GM19025 (cell line): ENCODE results near the gene ABCC3.

Experiments
- ATAC-seq: cut with Tn5 transposase; IDR thresholded peaks from one replicate; pipeline ENCODE4 v1.9.1; 2021; ENCODE audit warnings: mild to moderate bottlenecking, low read depth, moderate library complexity; ENCODE audit not compliant: unreplicated experiment

ABCC3 gene

DNA sequence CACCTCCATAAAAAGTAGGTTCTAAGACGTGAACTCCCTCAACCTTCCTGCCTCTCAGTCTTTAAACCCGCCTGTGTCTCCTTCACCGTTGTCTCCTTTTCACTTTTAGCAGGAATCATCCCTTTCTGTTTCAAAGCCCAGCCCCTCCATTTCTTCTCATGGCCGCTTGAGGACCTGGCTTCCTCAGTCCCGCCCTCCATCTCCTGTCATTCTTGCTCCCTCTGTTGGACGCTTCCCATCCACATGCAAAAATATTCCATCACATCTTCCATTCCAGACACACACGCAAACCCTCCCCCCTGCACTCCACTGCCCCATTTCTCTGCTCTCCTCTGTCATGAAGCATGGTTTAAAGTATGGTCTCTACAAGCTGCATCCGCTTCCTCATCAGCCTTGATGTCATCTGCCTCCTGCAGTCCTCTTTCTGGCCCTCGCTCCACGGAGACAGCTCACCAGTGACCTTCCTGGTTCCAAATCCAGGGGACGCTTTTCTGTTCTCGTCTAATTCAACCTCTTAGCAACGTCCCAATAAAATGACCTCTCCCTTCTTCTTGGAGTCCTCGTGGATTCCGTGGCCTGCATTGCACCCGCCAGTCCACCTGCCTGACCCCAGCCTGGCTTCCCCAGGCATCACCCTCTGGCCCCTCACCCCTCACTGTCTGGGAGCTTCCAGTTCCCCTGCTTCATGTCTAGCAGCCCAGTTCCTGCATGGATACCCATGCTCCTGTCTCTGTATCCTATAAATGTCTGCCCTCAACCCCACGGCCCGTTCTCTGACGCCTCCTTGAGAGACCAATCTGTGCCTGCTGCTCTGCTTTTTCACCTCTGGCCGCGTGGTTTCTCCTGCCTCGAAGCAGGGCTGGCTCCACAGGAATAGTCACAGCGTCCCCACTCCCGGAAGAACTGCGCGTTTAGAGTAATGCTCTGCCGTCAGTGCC lies 46.9 kb downstream of the ABCC3 start:
- no peak for ATAC-seq

DNA sequence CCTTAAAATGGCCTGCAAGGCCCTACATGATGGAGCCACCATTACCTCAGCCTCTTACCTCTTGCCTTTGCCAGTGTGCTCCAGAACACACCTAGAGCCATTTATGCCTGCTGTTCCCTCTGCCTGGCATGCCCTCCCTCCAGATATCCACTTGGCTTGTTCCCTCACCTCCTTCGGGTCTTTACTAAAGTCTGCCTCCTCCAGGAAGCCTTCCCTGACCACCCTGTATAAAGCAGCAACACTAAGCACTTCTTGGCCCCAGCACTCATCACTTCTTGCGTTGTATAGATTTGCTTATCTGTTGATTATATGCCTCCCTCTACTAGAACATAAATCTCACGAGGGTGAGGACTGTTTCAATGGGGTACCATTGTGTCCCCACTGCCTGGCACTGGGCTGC lies 47.8 kb downstream of the ABCC3 start:
- ATAC-seq = no peak

DNA sequence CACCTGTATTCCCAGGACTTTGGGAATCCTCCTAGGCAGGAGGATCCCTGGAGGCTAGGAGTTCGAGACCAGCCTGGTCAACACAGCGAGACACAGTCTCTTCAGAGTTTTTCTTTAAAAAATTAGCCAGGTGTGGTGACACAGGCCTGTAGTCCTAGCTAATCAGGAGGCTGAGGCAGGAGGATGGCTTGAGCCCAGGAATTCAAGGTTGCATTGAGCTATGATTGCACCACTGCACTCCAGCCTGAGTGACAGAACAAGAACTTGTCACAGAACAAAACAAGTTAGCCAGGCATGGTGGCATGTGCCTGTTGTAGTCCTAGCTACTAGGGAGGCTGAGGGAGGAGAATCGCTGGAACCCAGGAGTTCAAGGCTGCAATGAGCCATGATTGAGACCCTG lies 48.3 kb downstream of the ABCC3 start:
- ATAC-seq = no peak

DNA sequence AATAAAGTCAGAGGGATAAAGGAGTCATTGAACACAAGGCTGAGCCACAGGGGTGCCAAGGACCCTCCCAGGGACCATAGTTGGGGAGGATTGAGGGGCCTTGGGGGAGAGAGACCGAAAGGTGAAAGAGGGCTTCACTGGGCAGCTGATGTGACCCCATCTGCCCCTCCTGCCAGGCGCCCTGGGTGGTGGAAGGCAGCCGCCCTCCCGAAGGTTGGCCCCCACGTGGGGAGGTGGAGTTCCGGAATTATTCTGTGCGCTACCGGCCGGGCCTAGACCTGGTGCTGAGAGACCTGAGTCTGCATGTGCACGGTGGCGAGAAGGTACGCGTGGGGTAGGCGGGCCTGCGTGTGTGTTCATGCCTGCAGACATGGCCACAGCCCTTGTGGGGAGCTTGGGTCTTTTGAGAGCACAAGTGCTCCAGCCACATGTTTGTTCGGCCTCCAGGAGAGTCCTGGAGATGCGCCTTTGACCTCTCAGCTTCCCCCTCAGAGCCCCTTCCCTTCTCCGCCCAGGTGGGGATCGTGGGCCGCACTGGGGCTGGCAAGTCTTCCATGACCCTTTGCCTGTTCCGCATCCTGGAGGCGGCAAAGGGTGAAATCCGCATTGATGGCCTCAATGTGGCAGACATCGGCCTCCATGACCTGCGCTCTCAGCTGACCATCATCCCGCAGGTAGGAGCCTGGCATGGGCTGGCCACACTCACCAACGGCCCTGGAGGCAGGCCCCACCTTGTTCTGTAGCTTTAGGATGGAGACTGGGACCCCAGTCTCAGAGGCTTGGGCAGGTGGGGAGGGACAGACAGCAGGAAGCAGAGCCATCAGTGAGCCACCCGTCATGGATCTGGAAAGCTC lies 49.0 kb downstream of the ABCC3 start:
- no peak for ATAC-seq

DNA sequence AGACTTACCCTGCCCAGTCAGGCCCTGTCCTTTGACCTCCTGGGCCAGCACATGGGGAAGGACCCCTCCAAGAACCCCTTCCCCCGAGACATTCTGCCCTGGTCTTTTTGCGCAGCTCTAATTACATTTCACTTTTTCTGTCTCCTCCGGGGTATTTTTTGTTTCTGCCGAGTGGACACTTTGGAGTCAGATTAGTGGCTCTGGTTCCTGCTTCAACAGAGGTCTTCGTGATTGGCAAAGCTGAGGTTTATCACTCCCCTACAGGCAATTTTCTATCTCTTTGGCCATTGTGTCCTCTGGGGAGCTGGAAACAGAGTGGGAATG lies 49.6 kb downstream of the ABCC3 start:
- ATAC-seq = no peak

DNA sequence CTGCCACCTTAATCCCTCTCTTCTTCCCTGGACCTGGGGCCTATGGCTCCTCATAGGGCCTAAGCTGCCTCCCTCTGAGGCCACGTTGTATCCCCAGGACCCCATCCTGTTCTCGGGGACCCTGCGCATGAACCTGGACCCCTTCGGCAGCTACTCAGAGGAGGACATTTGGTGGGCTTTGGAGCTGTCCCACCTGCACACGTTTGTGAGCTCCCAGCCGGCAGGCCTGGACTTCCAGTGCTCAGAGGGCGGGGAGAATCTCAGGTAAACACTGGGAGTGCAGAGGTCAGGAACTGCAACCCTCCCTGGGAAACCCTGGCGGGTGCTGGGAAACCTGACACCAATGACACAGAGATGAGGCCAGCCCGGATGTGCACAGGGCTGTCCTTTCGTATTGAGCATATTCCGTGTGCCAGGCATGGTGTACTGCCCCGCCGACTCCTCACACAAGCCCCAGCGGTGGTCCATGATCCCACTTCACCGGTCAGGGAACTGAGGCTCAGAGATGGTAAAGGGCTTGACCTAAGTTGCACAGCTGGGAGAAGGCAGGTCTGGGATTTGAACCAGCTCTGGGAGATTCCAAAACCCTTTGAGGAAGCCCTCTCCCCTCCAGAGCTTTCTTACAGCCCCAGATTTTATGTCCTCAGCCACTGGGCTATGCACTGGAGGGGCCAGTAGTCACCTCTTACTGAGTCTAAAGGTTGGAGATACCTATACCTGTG lies 50.1 kb downstream of the ABCC3 start:
- ATAC-seq = no peak

DNA sequence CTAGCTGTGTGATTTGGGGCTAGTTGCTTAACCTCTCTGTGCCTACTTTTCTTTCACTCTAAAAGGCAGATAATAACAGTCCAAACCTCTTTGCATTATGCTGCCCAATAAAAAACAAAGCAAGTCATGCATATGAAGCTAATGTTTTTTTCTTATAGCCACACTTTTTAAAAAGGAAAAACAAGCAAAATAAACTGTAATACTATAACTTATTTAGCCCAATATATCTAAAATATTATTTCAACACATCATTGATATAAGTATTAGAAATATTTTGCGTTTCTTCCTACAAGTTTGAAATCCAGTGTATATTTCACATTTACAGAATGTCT lies 50.6 kb downstream of the ABCC3 start:
- no peak for ATAC-seq

DNA sequence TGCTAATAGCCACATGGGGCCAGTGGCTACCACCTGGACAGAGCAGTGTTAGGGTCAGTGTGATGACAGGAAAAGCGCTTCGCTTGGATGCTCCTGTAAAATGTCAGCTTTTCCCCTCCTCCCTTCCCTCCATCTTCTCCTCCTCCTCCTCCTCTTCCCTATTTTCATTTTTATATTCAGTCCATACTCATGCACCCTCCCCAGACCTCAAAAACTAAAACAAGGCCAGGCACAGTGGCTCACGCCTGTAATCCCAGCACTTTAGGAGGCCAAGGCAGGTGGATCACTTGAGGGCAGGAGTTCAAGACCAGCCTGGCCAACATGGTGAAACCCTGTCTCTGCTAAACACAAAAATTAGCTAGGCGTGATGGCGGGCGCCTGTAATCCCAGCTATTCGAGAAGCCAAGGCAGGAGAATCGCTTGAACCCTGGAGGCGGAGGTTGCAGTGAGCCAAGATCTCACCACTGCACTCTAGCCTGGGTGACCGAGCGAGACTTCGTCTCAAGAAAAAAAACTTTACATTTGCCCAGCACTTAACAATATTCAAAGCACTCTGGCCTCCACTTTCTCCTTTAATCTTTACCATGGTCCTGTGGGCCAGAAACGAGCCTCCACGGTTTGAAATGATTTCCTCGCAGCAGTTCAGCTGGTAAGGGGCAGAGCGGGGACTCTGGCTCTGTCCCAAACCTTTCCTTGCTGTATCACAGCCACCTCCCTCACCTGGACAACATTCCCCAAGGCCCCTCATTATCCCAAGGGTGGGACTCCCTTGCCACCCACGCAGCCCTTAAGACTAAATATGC lies 51.2 kb downstream of the ABCC3 start:
- ATAC-seq = no peak

DNA sequence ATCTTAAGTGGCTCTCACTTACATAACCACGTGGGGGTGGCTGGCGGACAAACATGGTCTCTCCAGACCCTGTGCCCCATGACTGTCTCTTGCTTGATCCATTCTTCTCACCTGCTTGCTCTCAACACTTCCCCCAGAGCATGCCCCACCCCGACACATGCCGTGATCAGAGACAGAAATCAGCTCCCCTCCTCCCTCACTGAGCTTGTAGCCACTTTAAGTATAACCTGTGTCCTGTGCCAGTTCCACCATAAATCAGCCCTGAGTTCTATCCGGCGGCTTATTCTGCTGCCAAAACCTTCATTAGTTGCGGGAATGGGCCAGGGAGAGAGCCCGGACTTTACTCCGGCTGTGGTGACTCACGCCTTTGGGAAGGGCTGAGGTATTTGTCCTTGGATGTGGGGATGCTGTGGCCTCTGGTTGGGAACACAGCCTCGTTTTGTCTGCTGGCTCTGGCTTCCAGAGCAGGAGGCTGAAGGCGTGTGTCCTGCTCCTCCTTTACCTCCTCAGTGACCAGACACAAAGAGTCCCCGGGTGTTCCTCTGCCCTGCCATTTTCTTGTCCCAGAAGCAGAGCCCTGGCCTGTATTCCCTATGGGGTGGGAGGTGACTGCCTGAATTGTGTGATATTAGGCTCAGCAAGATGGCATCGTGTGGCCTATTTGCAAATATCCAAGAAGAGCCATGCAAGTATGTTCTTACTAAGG lies 52.0 kb downstream of the ABCC3 start:
- no peak for ATAC-seq

DNA sequence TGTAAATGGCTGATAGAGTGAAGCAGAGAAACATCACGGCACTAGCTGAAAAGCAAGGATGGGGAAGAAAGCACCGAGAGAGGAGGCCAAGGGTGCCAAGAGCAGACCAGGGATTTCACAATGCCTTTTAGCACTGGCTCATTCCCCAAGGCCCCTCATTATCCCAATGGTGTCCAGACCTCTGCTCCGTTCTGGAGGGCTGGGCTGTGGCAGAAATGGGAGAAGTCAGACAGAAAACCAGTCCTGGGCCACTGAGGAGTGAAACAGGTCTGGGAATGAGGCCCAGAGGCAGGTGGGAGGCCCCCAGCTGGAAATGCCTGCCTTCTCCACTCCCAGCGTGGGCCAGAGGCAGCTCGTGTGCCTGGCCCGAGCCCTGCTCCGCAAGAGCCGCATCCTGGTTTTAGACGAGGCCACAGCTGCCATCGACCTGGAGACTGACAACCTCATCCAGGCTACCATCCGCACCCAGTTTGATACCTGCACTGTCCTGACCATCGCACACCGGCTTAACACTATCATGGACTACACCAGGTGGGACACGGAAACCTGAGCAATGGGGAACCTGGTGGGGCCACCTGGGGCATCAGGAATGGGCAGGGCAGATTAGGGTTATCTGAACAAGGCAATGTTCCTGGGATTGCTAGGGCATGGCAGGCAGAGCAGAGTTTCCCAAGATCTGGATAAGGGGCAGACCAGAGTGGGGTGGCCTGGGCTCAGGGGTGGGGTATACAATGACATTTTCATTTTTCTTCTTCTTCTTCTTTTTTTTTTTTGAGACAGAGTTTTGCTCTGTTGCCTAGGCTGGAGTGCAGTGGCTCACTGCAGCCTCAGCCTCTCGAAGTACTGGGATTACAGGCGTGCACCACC lies 52.8 kb downstream of the ABCC3 start:
- no peak for ATAC-seq

DNA sequence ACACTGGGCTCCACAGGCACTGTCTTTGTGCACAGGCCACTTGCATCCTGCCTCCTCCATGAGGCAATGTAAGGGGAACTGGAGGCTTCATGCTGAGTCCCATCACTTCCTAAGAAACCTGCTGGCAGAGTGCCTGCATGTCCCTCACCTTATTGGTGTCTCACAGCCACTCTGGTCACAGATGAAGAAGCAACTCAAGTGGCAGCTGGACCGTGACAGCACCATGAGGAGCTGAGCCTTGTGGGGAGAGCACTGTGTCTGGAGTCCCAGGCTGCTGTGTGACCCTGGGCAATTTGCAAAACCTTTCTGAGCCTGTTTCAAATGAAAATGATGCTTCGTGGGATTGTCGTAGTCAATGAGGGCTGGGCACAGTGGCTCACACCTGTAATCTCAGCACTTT lies 53.6 kb downstream of the ABCC3 start:
- ATAC-seq = no peak

DNA sequence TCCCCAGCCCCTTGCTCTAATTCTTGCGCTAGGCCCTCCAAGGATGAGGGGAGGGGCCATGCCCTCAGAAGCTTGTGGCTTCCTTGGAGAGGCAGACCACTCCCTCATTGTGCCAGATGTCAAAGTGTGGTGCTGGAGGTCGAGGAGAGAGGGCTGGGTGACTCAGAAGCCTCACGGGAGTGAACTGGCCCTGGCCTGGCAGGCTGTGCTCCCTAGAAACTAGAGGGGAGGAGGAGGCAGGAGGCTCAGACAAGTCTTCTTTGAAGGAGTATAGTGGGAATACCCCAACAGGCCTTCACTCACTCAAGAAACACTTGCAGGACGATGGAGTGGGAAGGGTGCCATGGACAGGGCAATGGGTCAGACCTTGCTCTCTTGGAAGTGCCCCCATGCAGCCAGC lies 54.6 kb downstream of the ABCC3 start:
- no peak for ATAC-seq

DNA sequence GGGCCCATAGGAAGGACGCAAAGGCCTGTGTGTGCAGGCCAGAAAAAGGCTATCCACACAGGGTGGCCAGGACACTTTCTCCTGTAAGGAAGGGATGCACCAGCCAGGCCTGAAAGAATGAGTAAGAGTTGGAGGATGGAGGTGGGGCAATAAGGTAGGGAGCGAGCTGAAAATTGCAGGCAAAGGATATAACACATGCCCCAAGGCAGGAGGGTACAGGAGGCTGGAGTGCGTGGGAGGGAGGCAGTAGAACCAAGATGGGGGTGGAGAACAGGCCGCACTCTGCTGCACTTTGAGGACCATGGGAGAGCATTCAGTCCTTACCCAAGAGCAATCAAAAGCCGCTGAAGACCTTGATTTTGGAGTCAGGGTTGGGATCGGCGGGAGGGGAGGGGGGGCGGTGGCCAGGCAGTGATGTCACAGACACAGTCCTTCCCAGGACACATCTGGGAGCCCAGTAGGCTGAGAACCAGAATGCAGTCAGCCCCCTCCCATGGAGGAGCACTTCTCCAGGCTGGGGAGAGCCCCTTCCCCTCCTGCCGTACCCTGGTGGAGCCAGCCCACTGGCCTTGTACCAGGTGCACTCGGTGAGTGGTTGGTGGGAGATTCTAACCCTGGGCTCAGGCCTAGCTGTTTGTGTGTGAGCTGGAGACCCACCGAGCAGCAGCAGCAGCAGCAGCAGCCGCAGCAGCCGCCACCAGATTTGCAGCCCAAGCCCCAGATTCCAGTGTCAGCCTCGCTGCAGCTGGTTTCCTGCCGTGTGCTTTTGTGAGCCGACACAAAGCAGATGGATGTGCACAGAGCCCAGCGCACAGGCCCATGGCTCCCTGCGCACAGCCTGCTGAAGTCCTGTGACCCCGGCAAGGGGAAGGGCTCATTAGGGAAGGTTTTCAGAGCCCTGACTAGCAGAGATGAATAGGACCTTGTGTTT lies 55.5 kb downstream of the ABCC3 start:
- ATAC-seq = no peak

DNA sequence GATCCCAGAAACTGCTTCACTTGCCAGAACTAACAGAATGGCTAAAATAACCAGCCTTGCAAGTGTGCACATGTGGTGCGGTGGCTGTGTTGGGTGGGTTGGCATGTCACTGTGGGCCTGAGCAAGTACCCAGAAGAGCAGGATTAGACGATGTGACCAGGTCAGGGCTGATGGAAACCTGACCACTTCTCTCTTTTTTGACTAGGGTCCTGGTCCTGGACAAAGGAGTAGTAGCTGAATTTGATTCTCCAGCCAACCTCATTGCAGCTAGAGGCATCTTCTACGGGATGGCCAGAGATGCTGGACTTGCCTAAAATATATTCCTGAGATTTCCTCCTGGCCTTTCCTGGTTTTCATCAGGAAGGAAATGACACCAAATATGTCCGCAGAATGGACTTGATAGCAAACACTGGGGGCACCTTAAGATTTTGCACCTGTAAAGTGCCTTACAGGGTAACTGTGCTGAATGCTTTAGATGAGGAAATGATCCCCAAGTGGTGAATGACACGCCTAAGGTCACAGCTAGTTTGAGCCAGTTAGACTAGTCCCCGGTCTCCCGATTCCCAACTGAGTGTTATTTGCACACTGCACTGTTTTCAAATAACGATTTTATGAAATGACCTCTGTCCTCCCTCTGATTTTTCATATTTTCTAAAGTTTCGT lies 56.3 kb downstream of the ABCC3 start:
- no peak for ATAC-seq

DNA sequence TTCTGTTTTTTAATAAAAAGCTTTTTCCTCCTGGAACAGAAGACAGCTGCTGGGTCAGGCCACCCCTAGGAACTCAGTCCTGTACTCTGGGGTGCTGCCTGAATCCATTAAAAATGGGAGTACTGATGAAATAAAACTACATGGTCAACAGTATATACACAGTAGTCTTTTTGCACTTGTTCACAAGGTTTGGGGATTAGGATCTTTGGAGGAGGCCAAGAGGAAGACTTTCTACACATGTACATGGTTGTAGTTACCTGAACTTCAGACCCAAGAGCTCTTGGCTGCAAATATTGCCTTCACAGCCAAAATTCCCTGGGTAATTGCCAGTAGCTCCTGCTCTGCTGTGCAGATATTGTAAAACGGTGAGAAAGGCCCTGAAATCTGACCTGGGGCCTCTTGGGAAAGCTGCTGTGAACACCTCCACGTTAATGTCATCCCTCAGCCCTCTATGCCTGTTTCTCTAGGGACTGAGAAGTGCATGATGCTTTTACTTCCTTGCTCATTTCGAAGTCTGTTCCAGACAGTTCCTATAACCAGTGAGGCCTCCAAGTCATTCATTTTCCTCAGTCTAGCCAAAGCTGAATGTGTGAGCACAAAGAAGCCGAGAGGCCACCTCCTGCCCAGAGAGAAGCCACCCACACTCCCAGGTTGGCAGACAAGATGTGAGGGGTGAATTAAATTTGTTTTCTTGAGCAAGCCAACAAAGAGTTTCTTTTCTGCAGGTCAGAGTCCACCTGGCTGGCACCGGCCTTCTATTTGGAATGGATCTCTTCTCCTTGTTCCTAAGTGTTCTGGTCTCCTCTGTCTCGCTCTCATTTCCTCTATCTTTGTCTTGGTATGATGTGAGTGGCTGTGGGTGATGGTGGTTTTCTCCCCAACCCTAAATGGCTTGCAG lies 57.1 kb downstream of the ABCC3 start:
- no peak for ATAC-seq

DNA sequence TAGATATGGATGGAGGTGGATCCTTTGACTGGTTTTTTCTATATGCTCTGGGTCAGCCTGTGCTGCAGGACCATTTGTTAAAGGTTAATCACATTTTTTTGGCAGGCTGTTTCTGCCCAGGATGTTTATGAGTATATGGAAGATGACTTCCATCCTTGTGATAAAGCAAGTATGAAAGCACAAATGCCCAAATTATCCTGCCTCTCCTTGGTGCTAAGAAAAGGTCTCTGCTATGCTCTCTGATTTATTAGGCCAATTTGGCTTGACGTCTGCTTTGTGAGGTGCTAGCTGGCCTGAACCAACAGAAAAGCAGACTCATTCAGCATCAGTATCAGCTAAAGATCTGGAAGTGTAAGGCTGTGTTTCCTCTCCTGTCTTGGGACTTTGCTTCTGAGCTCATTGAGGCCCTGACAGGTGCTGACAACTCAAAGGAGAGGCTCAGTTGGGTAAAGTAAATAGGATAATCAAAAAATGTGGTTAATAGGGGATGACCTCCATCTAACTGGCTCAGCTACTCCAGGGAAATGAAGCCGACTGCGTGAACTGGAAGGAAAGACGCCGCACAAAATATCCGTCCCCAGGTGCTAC lies 57.9 kb downstream of the ABCC3 start:
- no peak for ATAC-seq
